Mesothelial cell of epicardium (in vitro differentiated cells): Measurements from ENCODE around the gene THBS4. TPM values are rescaled to one million over a fixed set of nuclear protein-coding genes. Genes with fewer than 3 reads are reported as not detected.

ENCODE experiments used
- DNase-seq, 2 experiments: peaks; one replicate each; pipeline ENCODE4 v3.0.0; 2021; ENCODE audit warnings: low spot score in 2 of 2; ENCODE audit not compliant: unreplicated experiment in 2 of 2
- H3K27ac Mint-ChIP-seq: 2 replicates; pipeline ENCODE4 v1.8.0; 2021; ENCODE audit warnings: mixed read lengths
- H3K27me3 Mint-ChIP-seq: 2 replicates; pipeline ENCODE4 v1.8.0; 2021; ENCODE audit warnings: low read depth, mixed read lengths
- H3K36me3 Mint-ChIP-seq: 2 replicates; pipeline ENCODE4 v1.8.0; 2021; ENCODE audit warnings: mixed read lengths
- H3K4me1 Mint-ChIP-seq: 2 replicates; pipeline ENCODE4 v1.8.0; 2021; ENCODE audit warnings: mixed read lengths
- H3K4me3 Mint-ChIP-seq: 2 replicates; pipeline ENCODE4 v1.8.0; 2021; ENCODE audit warnings: mild to moderate bottlenecking, moderate library complexity, mixed read lengths
- H3K9me3 Mint-ChIP-seq: 2 replicates; pipeline ENCODE4 v1.8.0; 2021; ENCODE audit warnings: mixed read lengths
- total RNA-seq: library from RNA; stranded (reverse); gene quantifications from 3 replicates; pipeline ENCODE4 v1.2.1, GENCODE V29; 2021
- TF ChIP-seq, protein P1 (sequence below): fragments of 200-600 bp; sonication (generic); IDR thresholded peaks from one replicate; pipeline ENCODE4 v1.5.0; 2021; ENCODE audit warnings: antibody characterized with exemption; ENCODE audit not compliant: unreplicated experiment

Gene THBS4
- total RNA-seq, 1 donor from 2014 or later: 17.3 TPM

DNA sequence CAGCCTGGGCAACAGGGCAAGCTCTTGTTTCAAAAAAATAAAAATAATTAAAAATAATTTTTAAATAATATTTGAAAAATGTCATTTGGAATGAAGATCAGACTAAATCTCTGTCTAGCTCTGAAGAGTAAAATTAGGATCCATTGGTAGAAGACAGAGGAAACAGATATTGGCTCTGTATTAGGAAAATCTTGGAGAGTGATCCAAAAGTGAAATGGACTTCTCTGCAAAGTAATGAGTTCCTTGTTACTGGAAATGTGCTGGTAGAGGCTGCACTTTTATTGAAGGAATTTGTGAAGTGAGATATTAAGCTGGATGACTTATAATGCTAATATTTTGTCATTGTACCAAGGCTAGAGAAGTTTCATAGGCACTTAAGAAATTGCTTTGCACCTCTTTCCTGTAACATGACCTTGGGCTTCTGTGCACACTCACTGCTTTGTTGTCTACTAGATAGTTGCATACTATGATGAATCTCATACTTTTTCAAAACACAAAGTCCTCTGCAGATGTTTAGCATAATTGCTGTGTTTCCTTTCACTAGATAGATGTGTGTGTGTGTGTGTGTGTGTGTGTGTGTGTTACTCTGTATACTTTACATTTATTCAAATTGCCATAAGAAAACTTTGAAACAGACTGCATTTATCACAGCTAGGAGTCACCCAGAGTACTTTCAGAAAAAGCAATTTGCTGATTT is 13.1 kb downstream of the THBS4 start:
- DNase-seq: no peak
- H3K4me3 Mint-ChIP-seq: no peak overlapping the region
- no peaks in the 10 kb centered on the region for H3K36me3 Mint-ChIP-seq
- H3K27me3 Mint-ChIP-seq: peaks cover 6% of the 10 kb centered on the region
- H3K27ac Mint-ChIP-seq: peak overlapping the region; percentile 73
- TF ChIP-seq, protein P1, sequence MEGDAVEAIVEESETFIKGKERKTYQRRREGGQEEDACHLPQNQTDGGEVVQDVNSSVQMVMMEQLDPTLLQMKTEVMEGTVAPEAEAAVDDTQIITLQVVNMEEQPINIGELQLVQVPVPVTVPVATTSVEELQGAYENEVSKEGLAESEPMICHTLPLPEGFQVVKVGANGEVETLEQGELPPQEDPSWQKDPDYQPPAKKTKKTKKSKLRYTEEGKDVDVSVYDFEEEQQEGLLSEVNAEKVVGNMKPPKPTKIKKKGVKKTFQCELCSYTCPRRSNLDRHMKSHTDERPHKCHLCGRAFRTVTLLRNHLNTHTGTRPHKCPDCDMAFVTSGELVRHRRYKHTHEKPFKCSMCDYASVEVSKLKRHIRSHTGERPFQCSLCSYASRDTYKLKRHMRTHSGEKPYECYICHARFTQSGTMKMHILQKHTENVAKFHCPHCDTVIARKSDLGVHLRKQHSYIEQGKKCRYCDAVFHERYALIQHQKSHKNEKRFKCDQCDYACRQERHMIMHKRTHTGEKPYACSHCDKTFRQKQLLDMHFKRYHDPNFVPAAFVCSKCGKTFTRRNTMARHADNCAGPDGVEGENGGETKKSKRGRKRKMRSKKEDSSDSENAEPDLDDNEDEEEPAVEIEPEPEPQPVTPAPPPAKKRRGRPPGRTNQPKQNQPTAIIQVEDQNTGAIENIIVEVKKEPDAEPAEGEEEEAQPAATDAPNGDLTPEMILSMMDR: no peak
- H3K4me1 Mint-ChIP-seq: peaks cover 45% of the 10 kb centered on the region
- H3K9me3 Mint-ChIP-seq: no peaks in the 10 kb centered on the region

- no peaks in the 10 kb centered on the region for H3K27me3 Mint-ChIP-seq
- TF ChIP-seq, protein P1: no peak
- no peak overlapping the region for H3K4me3 Mint-ChIP-seq
- H3K36me3 Mint-ChIP-seq: no peaks in the 10 kb centered on the region
- H3K4me1 Mint-ChIP-seq: peaks cover 47% of the 10 kb centered on the region
- H3K27ac Mint-ChIP-seq: no peak overlapping the region
- no peaks in the 10 kb centered on the region for H3K9me3 Mint-ChIP-seq
- no peak for DNase-seq
Observed at GRCh38 chr5:80052464-80052863, 17.3 kb downstream of the THBS4 start.

- TF ChIP-seq, protein P1: no peak
- H3K9me3 Mint-ChIP-seq: no peaks in the 10 kb centered on the region
- H3K27ac Mint-ChIP-seq: no peak overlapping the region
- H3K27me3 Mint-ChIP-seq: no peaks in the 10 kb centered on the region
- no peaks in the 10 kb centered on the region for H3K36me3 Mint-ChIP-seq
- DNase-seq: no peak
- peaks cover 33% of the 10 kb centered on the region for H3K4me1 Mint-ChIP-seq
- H3K4me3 Mint-ChIP-seq: no peak overlapping the region
Observed at GRCh38 chr5:80054682-80055081, 19.5 kb downstream of the THBS4 start.

DNA sequence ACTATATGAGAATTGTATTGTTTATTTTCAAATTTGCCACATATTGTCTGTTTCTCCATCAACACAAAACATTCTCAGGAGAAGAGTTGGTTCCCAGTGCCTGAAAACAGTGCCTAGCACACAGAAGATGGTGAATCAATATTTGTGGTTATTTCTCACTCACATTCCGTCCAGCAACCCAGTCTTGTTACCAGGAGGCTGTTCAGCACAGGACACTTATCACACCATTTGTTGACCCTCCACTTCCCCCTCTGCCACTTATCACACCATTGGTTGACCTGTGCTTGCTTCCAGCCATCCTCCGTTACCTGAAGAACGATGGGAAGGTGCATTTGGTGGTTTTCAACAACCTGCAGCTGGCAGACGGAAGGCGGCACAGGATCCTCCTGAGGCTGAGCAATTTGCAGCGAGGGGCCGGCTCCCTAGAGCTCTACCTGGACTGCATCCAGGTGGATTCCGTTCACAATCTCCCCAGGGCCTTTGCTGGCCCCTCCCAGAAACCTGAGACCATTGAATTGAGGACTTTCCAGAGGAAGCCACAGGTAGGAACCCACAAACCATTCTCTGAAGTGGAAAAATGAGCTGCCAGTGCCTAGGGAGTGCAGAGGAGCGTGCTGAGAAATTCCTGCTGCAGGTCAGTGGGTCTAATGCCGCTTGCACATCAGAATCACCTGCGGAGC is 20.5 kb downstream of the THBS4 start:
- H3K27ac Mint-ChIP-seq: peak overlapping the region; percentile 90
- no peaks in the 10 kb centered on the region for H3K36me3 Mint-ChIP-seq
- peaks cover 23% of the 10 kb centered on the region for H3K4me1 Mint-ChIP-seq
- TF ChIP-seq, protein P1: no peak
- peak in 1 of 2 experiments; percentile 50 for DNase-seq
- H3K4me3 Mint-ChIP-seq: peak overlapping the region; percentile 56
- no peaks in the 10 kb centered on the region for H3K9me3 Mint-ChIP-seq
- no peaks in the 10 kb centered on the region for H3K27me3 Mint-ChIP-seq

GRCh38 chr5:80057099-80057498 is 22.0 kb downstream of the THBS4 start:
- no peak overlapping the region for H3K4me3 Mint-ChIP-seq
- H3K27me3 Mint-ChIP-seq: no peaks in the 10 kb centered on the region

More at GRCh38 chr5:80057099-80057498, 22.0 kb downstream of the THBS4 start:
- TF ChIP-seq, protein P1: no peak
- H3K27ac Mint-ChIP-seq: no peak overlapping the region
- DNase-seq: no peak
- peaks cover 17% of the 10 kb centered on the region for H3K4me1 Mint-ChIP-seq
- H3K36me3 Mint-ChIP-seq: no peaks in the 10 kb centered on the region
- no peaks in the 10 kb centered on the region for H3K9me3 Mint-ChIP-seq
